Kidney epithelial cell (primary cell): ENCODE data around the gene CLMP. TPM values are rescaled to one million over a fixed set of nuclear protein-coding genes. Genes with fewer than 3 reads are reported as not detected.
A peak's percentile ranks its signal among the peaks of the same experiment; 100 is the strongest.

Source experiments
- DNase-seq: peaks from one replicate; pipeline ENCODE4 v3.0.0-alpha.2; 2010; ENCODE audit warnings: low read depth
- H3K27me3 ChIP-seq: 2 replicates; pipeline ENCODE4 v1.6.0; 2011; ENCODE audit warnings: low read length; ENCODE audit not compliant: control insufficient read depth, insufficient read depth
- H3K36me3 ChIP-seq: 2 replicates; pipeline ENCODE4 v1.5.1; 2011; ENCODE audit warnings: low read length; ENCODE audit not compliant: control insufficient read depth, insufficient read depth
- H3K4me3 ChIP-seq: 2 replicates; pipeline ENCODE4 v1.5.1; 2011; ENCODE audit warnings: low read depth, mild to moderate bottlenecking, control low read depth, low read length
- total RNA-seq: library from RNA; depleted of rRNA; stranded (reverse); fragments of >200 nt; gene quantifications from 2 replicates; pipeline ENCODE4 v1.2.3, GENCODE V29; 2015
- TF ChIP-seq, protein P1 (sequence below): IDR thresholded peaks from 2 replicates; pipeline ENCODE4 v1.5.1; 2011; ENCODE audit warnings: mild to moderate bottlenecking, moderate library complexity, low read length, control low read depth, inconsistent platforms; ENCODE audit not compliant: insufficient read depth, poor library complexity, severe bottlenecking

CLMP gene
- total RNA-seq, 1 donor from 2014 or later = 6.4 TPM

DNA sequence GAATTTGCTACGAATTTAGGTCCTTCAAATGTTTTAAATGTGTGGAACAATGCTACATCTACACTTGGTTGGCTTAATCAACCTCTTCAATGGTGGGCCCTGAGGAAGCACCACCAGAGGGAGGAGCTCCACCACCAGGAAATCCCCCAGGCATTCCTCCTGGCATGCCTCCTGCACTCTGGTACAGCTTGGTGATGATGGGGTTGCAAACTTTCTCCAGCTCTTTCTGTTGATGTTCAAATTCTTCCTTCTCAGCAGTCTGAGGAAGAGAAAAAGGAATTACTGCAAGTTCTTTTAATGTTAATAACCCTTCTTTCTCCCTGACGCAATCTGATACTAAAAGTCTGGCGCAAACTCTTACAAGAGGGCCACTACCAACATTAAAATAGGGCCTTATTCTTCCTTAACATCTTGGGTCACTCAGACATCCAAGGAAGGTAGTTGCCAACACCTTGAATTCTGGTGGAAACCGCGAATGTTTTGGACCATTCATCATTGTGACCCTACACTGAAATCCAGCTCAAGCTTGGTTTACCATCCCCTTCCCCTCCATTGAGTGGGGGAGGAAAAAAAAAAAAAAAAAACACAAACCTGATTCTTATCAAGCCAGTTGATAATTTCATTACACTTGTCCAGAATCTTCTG, 137.3 kb downstream of the CLMP start:
- Histone ChIP-seq H3K27me3 (no peaks in the 10 kb centered on the region), H3K4me3 (no peak overlapping the region), H3K36me3 (peaks cover 7% of the 10 kb centered on the region)
- no peak for DNase-seq
- TF ChIP-seq, protein P1, sequence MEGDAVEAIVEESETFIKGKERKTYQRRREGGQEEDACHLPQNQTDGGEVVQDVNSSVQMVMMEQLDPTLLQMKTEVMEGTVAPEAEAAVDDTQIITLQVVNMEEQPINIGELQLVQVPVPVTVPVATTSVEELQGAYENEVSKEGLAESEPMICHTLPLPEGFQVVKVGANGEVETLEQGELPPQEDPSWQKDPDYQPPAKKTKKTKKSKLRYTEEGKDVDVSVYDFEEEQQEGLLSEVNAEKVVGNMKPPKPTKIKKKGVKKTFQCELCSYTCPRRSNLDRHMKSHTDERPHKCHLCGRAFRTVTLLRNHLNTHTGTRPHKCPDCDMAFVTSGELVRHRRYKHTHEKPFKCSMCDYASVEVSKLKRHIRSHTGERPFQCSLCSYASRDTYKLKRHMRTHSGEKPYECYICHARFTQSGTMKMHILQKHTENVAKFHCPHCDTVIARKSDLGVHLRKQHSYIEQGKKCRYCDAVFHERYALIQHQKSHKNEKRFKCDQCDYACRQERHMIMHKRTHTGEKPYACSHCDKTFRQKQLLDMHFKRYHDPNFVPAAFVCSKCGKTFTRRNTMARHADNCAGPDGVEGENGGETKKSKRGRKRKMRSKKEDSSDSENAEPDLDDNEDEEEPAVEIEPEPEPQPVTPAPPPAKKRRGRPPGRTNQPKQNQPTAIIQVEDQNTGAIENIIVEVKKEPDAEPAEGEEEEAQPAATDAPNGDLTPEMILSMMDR = no peak

DNA sequence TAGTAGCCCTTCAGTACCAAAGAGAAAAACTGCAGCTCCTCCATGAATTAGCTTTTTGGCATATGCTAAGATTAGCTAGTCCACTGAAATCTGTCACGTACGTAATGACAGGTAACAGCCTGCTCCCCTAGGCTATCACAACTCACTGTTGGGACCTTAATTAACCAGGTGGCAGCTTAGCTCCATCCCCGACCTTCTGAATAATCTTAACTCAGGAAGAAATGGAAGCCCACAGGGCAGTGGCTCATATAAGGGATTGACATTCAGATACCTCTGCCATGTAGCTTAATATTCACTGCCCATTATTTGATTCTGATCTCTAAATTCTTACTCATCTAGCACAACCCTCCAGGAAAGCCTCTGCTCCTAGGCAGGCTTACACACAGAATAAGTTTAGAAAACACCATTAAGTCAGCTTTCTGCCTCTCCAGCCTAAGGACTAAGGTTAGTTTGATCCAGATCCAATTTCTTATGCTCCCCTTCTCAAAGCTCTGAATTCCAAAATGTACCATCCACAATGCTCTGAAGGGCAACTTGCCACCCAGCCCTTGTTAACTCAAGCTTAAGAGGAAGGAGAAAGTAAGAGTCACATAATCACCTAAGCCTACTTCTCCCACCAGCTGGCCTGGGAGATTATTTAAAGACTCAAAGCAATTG, 138.1 kb downstream of the CLMP start:
- DNase-seq = no peak
- no peak overlapping the region for H3K4me3 ChIP-seq
- H3K36me3 ChIP-seq = peaks cover 7% of the 10 kb centered on the region
- TF ChIP-seq, protein P1 = no peak
- H3K27me3 ChIP-seq = no peaks in the 10 kb centered on the region

DNA sequence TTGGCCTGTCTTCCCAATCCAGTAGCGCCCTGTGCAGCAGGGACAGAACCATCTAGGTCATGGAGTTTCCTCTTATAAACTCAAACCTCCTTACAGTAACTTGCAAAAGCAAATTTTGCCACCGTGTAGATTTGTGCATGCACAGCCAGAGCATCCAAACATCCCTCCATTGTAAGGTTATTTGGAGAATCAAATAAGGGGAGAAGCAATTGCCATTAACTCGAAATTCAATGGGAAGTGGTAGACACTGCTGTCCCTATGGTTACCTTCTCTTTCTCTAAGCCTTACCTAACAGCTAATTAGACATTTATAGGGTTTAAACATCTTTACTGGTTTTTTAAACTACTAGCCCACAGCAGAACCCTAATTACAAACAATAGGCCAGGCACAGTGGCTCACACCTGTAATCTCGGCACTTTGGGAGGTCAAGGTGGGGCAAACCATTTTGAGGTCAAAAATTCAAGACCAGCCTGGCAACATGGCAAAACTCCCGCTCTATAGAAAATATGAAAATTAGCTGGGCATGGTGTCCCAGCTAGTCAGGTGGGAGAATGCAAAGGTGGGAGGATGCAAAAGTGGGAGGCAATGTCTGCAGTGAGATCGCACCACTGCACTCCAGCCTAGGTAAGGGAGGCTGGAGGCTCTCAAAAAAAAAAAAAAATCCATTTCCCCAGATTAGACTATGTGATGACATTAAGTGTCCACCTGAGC, 139.7 kb downstream of the CLMP start:
- Histone ChIP-seq H3K36me3 (peaks cover 7% of the 10 kb centered on the region), H3K4me3 (no peak overlapping the region), H3K27me3 (no peaks in the 10 kb centered on the region)
- TF ChIP-seq, protein P1 = no peak
- DNase-seq = no peak

DNA sequence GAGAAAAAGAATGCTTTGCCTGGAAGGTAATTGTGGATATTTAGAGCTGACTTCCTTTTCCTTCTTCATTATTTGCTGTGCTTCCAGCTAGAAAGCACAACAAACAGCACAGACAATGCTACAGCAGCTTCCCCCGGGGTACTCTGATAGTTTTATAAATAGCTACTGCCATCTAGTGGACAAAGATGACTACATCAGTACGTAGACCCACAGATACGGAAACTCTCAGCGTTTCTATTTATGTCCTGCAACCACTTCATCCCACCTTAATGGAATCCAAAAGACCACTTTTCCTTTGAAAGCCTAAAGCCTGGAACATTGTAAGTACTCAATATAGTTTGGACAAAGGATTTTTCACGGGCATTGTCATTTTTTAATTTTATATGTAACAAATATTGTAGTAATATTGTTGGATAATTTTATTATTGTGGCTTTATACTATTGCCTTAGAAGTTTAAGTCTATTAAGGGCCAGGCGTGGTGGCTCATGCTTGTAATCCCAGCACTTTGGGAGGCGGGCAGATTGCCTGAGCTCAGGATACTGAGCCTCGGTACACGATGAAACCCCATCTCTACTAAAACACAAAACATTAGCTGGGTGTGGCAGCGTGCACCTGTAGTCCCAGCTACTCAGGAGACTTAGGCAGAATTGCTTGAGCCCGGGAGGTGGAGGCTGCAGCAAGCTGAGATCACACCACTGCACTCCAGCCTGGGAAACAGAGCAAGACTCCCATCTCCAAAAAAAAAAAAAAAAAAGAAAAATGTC, 140.6 kb downstream of the CLMP start:
- Histone ChIP-seq H3K36me3 (peaks cover 6% of the 10 kb centered on the region), H3K4me3 (no peak overlapping the region), H3K27me3 (no peaks in the 10 kb centered on the region)
- TF ChIP-seq, protein P1 = peak; percentile 66
- no peak for DNase-seq

DNA sequence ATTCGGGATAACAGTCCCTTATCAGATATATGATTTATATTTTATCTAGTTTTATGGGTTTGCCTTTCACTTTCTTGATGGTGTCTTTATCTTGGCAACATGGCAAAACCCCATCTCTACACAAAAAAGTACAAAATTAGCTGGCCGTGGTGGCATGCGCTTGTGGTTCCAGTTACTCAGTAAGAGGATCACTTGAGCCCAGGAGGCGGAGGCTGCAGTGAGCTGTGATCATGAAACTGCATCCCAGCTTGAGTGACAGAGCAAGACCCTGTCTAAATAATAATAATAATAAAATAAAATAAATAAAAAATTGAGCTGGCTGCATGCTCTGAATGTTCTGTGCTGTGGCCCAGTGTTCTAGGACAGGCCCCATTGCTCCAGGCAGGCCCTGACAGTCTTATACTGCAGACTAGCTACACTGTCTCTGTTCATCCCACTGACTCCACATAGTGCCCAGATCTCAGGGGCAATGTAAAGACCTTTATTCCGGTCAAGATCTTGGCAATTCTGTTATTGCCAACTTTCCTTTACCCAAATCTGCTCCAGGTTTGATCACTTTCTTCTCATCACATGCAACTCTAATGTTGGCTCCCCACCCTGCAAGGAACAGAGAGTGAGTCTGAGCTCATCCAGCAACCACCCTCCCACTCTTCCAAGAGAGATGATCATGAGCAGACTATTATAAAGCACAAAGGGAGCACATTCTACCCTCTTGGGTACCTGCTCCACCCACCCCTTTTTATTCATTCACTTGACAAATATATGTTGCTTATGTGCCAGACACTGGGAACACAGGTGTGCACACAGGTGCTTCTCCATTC, 141.9 kb downstream of the CLMP start:
- H3K4me3 ChIP-seq = no peak overlapping the region
- TF ChIP-seq, protein P1 = no peak

More for the DNA sequence above, 141.9 kb downstream of the CLMP start:
- Histone ChIP-seq H3K36me3 (peaks cover 3% of the 10 kb centered on the region), H3K27me3 (no peaks in the 10 kb centered on the region)
- DNase-seq = no peak
